ENCODE data around the gene NYNRIN.

Gene NYNRIN

GRCh38 chr14:24389226-24389848 lies 9.5 kb upstream of the NYNRIN start:
- Histone ChIP-seq H3K9me3 (ENCODE audit: control extremely low read depth in 1 of 5, control insufficient read depth in 4 of 5, insufficient read depth in 2 of 5, low read depth in 1 of 5, low read length in 4 of 5) (no peaks in the 10 kb centered on the region), H3K36me3 (ENCODE audit: control insufficient read depth in 4 of 4, insufficient read depth in 4 of 4, low read length in 3 of 4) (no peaks in the 10 kb centered on the region), H3K27ac (ENCODE audit: insufficient read depth in 1 of 2, low read depth in 1 of 2, low read length in 2 of 2, poor library complexity in 1 of 2, severe bottlenecking in 2 of 2) (no peak overlapping the region), H3K4me3 (ENCODE audit: control insufficient read depth in 1 of 7, extremely low read depth in 1 of 7, insufficient read depth in 4 of 7, low read depth in 2 of 7, low read length in 6 of 7) (no peak overlapping the region), H3K4me1 (ENCODE audit: control extremely low read depth in 1 of 4, control insufficient read depth in 4 of 4, insufficient read depth in 4 of 4, low read length in 3 of 4) (peaks cover 6 to 42% (median 37%) of the 10 kb centered on the region in 4 experiments), H3K27me3 (replicated peaks in 2 of 5; ENCODE audit: control insufficient read depth in 4 of 5, insufficient read depth in 5 of 5, low read length in 4 of 5) (no peaks in the 10 kb centered on the region)
- 84% methylated on average over 7 of the region's 11 CpGs for WGBS (ENCODE audit: insufficient coverage)
- CTCF ChIA-PET: interaction anchor here (0.6 to 3.2 kb wide), 11 partner anchors 9 to 133 kb away, joined by 3 to 16 read pairs (median 4); partner anchors contain the start of gene KHNYN
- POLR2A ChIA-PET: no interaction called here
- no peak for DNase-seq

- POLR2A ChIA-PET: interaction anchor here (0.7 to 1.0 kb wide), 2 partner anchors 13 to 20 kb away, joined by 3 read pairs; no protein-coding TSS in a partner anchor
- DNase-seq: peak; percentile 61 to 96 (median 91)
- H3K4me1 ChIP-seq (ENCODE audit: control extremely low read depth in 1 of 4, control insufficient read depth in 4 of 4, insufficient read depth in 4 of 4, low read length in 3 of 4): peaks cover 14 to 58% (median 49%) of the 10 kb centered on the region in 4 experiments
- peak overlapping the region in 3 of 7 experiments; percentile 8 to 57 (median 54) for H3K4me3 ChIP-seq (ENCODE audit: control insufficient read depth in 1 of 7, extremely low read depth in 1 of 7, insufficient read depth in 4 of 7, low read depth in 2 of 7, low read length in 6 of 7)
- WGBS (ENCODE audit: insufficient coverage): 10% methylated on average over 3 of the region's 6 CpGs
- CTCF ChIA-PET: interaction anchor here (0.7 to 3.2 kb wide), 13 partner anchors 9 to 301 kb away, joined by 3 to 16 read pairs (median 4); partner anchors contain the start of gene KHNYN
- peak overlapping the region; percentile 33 to 36 for H3K27ac ChIP-seq (ENCODE audit: insufficient read depth in 1 of 2, low read depth in 1 of 2, low read length in 2 of 2, poor library complexity in 1 of 2, severe bottlenecking in 2 of 2)
- no peaks in the 10 kb centered on the region for H3K36me3 ChIP-seq (ENCODE audit: control insufficient read depth in 4 of 4, insufficient read depth in 4 of 4, low read length in 3 of 4)
- H3K9me3 ChIP-seq (ENCODE audit: control extremely low read depth in 1 of 5, control insufficient read depth in 4 of 5, insufficient read depth in 2 of 5, low read depth in 1 of 5, low read length in 4 of 5): no peaks in the 10 kb centered on the region
- no peaks in the 10 kb centered on the region for H3K27me3 ChIP-seq (replicated peaks in 2 of 5; ENCODE audit: control insufficient read depth in 4 of 5, insufficient read depth in 5 of 5, low read length in 4 of 5)
These were observed 7.9 kb upstream of the NYNRIN start for GRCh38 chr14:24390701-24391468.

GRCh38 chr14:24392325-24393091 lies 6.3 kb upstream of the NYNRIN start:
- Histone ChIP-seq H3K9me3 (ENCODE audit: control extremely low read depth in 1 of 5, control insufficient read depth in 4 of 5, insufficient read depth in 2 of 5, low read depth in 1 of 5, low read length in 4 of 5) (no peaks in the 10 kb centered on the region), H3K4me3 (ENCODE audit: control insufficient read depth in 1 of 7, extremely low read depth in 1 of 7, insufficient read depth in 4 of 7, low read depth in 2 of 7, low read length in 6 of 7) (no peak overlapping the region), H3K36me3 (ENCODE audit: control insufficient read depth in 4 of 4, insufficient read depth in 4 of 4, low read length in 3 of 4) (no peaks in the 10 kb centered on the region), H3K27ac (ENCODE audit: insufficient read depth in 1 of 2, low read depth in 1 of 2, low read length in 2 of 2, poor library complexity in 1 of 2, severe bottlenecking in 2 of 2) (no peak overlapping the region), H3K27me3 (replicated peaks in 2 of 5; ENCODE audit: control insufficient read depth in 4 of 5, insufficient read depth in 5 of 5, low read length in 4 of 5) (no peaks in the 10 kb centered on the region), H3K4me1 (ENCODE audit: control extremely low read depth in 1 of 4, control insufficient read depth in 4 of 4, insufficient read depth in 4 of 4, low read length in 3 of 4) (peaks cover 15 to 74% (median 62%) of the 10 kb centered on the region in 4 experiments)
- peak in 1 of 3 donors; percentile 24 for DNase-seq
- ChIA-PET POLR2A (interaction anchor here (1.0 to 1.2 kb wide), 3 partner anchors 10 to 38 kb away, joined by 3 to 4 read pairs (median 4); no protein-coding TSS in a partner anchor), CTCF (interaction anchor here (0.7 to 3.2 kb wide), 5 partner anchors 19 to 47 kb away, joined by 3 to 15 read pairs (median 3); partner anchors contain the start of gene KHNYN)
- 92% methylated on average over 2 of the region's 8 CpGs for WGBS (ENCODE audit: insufficient coverage)

- Histone ChIP-seq H3K4me1 (ENCODE audit: control extremely low read depth in 1 of 4, control insufficient read depth in 4 of 4, insufficient read depth in 4 of 4, low read length in 3 of 4) (peaks cover 18 to 86% (median 75%) of the 10 kb centered on the region in 4 experiments), H3K27me3 (replicated peaks in 2 of 5; ENCODE audit: control insufficient read depth in 4 of 5, insufficient read depth in 5 of 5, low read length in 4 of 5) (no peaks in the 10 kb centered on the region), H3K9me3 (ENCODE audit: control extremely low read depth in 1 of 5, control insufficient read depth in 4 of 5, insufficient read depth in 2 of 5, low read depth in 1 of 5, low read length in 4 of 5) (no peaks in the 10 kb centered on the region), H3K27ac (ENCODE audit: insufficient read depth in 1 of 2, low read depth in 1 of 2, low read length in 2 of 2, poor library complexity in 1 of 2, severe bottlenecking in 2 of 2) (no peak overlapping the region), H3K36me3 (ENCODE audit: control insufficient read depth in 4 of 4, insufficient read depth in 4 of 4, low read length in 3 of 4) (no peaks in the 10 kb centered on the region), H3K4me3 (ENCODE audit: control insufficient read depth in 1 of 7, extremely low read depth in 1 of 7, insufficient read depth in 4 of 7, low read depth in 2 of 7, low read length in 6 of 7) (no peak overlapping the region)
- DNase-seq: peak in 1 of 3 donors; percentile 28
- POLR2A ChIA-PET: no interaction called here
- no CpG with 5 or more reads among the region's 3 CpGs for WGBS (ENCODE audit: insufficient coverage)
- CTCF ChIA-PET: interaction anchor here (1.6 to 3.3 kb wide), 3 partner anchors 15 to 38 kb away, joined by 3 to 72 read pairs (median 13); no protein-coding TSS in a partner anchor
These were observed 4.5 kb upstream of the NYNRIN start for GRCh38 chr14:24394275-24394674.

GRCh38 chr14:24395609-24396582 lies 2.9 kb upstream of the NYNRIN start:
- POLR2A ChIA-PET: interaction anchor here (1.1 to 1.4 kb wide), 2 partner anchors 18 to 34 kb away, joined by 4 to 6 read pairs; partner anchors contain the start of gene KHNYN

More at GRCh38 chr14:24395609-24396582, 2.9 kb upstream of the NYNRIN start:
- Histone ChIP-seq H3K4me3 (ENCODE audit: control insufficient read depth in 1 of 7, extremely low read depth in 1 of 7, insufficient read depth in 4 of 7, low read depth in 2 of 7, low read length in 6 of 7) (peak overlapping the region in 2 of 7 experiments; percentile 30 to 31), H3K27me3 (replicated peaks in 2 of 5; ENCODE audit: control insufficient read depth in 4 of 5, insufficient read depth in 5 of 5, low read length in 4 of 5) (no peaks in the 10 kb centered on the region), H3K27ac (ENCODE audit: insufficient read depth in 1 of 2, low read depth in 1 of 2, low read length in 2 of 2, poor library complexity in 1 of 2, severe bottlenecking in 2 of 2) (no peak overlapping the region), H3K4me1 (ENCODE audit: control extremely low read depth in 1 of 4, control insufficient read depth in 4 of 4, insufficient read depth in 4 of 4, low read length in 3 of 4) (peaks cover 14 to 89% (median 78%) of the 10 kb centered on the region in 4 experiments), H3K9me3 (ENCODE audit: control extremely low read depth in 1 of 5, control insufficient read depth in 4 of 5, insufficient read depth in 2 of 5, low read depth in 1 of 5, low read length in 4 of 5) (no peaks in the 10 kb centered on the region), H3K36me3 (ENCODE audit: control insufficient read depth in 4 of 4, insufficient read depth in 4 of 4, low read length in 3 of 4) (no peaks in the 10 kb centered on the region)
- DNase-seq: peak; percentile 81 to 94 (median 94)
- WGBS (ENCODE audit: insufficient coverage): 0% methylated on average over 3 of the region's 8 CpGs
- CTCF ChIA-PET: interaction anchor here (0.7 to 3.3 kb wide), 17 partner anchors 11 to 89 kb away, joined by 3 to 72 read pairs (median 9); partner anchors contain the start of gene RIPK3
